ENCODE data around the gene GNL3. TPM values are rescaled to one million over a fixed set of nuclear protein-coding genes. Genes with fewer than 3 reads are reported as not detected.

GNL3 gene
- total and polyA plus RNA-seq, 2 donors (not counting 3 experiments of a cell fraction or from before 2014, with no cell fraction given): 27.8 to 109 TPM

DNA sequence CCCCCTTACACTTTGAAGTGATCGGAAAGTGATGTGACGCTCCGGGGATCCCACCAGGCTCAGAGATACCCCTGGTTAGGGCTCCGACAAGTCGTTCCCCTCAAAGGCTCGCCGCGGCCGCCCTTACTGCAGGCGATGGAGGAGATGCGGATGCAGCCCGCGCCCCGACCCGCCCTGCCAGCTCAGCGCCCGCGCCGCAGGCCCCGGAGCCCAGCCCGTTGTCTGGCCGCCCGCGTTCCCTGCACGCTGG is 19.5 kb downstream of the GNL3 start:
- no peak for DNase-seq (ENCODE audit: low read depth, low spot score)
- Histone ChIP-seq H4K20me1 (replicated peaks; ENCODE audit: control insufficient read depth, extremely low read depth, insufficient read depth, low read length) (no peaks in the 10 kb centered on the region), H3K27ac (ENCODE audit: insufficient read depth, low read depth, low read length) (peak overlapping the region; percentile 57), H3K9me1 (replicated peaks; ENCODE audit: control insufficient read depth, extremely low read depth, insufficient read depth, low read length) (no peaks in the 10 kb centered on the region), H3K4me1 (ENCODE audit: control insufficient read depth, extremely low read depth, insufficient read depth, low read length) (peaks cover 17% of the 10 kb centered on the region), H2AFZ (ENCODE audit: low read depth, low read length) (peak overlapping the region; percentile 100), H3K4me3 (replicated peaks in 1 of 3; ENCODE audit: insufficient read depth in 1 of 3, low read depth in 1 of 3, low read length in 3 of 3) (peak overlapping the region; percentile 62 to 94 (median 92)), H3K9ac (replicated peaks; ENCODE audit: extremely low read depth, insufficient read depth, low read length) (peak overlapping the region; percentile 90), H3K79me2 (ENCODE audit: control insufficient read depth, insufficient read depth, low read length) (peaks cover 44% of the 10 kb centered on the region), H3K27me3 (ENCODE audit: control insufficient read depth in 2 of 2, insufficient read depth in 2 of 2, low read length in 2 of 2) (no peaks in the 10 kb centered on the region), H3K4me2 (ENCODE audit: insufficient read depth, low read length) (peak overlapping the region; percentile 89), H3K36me3 (ENCODE audit: control insufficient read depth in 2 of 2, extremely low read depth in 1 of 2, insufficient read depth in 2 of 2, low read length in 2 of 2) (peaks cover 0 to 10% of the 10 kb centered on the region in 2 experiments), H3K9me3 (replicated peaks; ENCODE audit: control insufficient read depth, insufficient read depth, low read length) (no peaks in the 10 kb centered on the region)
- no TSS peak for BruUV-seq (replicated peaks)
- dilution Hi-C loops (cut with MboI; ENCODE audit: extremely low pct_ligation_motif_present, low sequenced_read_pairs): no loop called here
- ChIA-PET CTCF (interaction anchor here (1.2 kb wide), 1 partner anchor 13 kb away, joined by 3 read pairs; no protein-coding TSS in a partner anchor), POLR2A (interaction anchor here (0.6 to 1.2 kb wide), 2 partner anchors 10 to 35 kb away, joined by 3 to 4 read pairs; no protein-coding TSS in a partner anchor)
- TF ChIP-seq, protein P1, sequence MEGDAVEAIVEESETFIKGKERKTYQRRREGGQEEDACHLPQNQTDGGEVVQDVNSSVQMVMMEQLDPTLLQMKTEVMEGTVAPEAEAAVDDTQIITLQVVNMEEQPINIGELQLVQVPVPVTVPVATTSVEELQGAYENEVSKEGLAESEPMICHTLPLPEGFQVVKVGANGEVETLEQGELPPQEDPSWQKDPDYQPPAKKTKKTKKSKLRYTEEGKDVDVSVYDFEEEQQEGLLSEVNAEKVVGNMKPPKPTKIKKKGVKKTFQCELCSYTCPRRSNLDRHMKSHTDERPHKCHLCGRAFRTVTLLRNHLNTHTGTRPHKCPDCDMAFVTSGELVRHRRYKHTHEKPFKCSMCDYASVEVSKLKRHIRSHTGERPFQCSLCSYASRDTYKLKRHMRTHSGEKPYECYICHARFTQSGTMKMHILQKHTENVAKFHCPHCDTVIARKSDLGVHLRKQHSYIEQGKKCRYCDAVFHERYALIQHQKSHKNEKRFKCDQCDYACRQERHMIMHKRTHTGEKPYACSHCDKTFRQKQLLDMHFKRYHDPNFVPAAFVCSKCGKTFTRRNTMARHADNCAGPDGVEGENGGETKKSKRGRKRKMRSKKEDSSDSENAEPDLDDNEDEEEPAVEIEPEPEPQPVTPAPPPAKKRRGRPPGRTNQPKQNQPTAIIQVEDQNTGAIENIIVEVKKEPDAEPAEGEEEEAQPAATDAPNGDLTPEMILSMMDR (IDR thresholded peaks at IDR 0.05; ENCODE audit: extremely low read depth in 1 of 2, insufficient read depth in 1 of 2, low read depth in 1 of 2, low read length in 2 of 2): no peak
- TF ChIP-seq FOS (IDR thresholded peaks at IDR 0.05; ENCODE audit: borderline replicate concordance, insufficient read depth, low read length) (no peak), EZH2 (IDR thresholded peaks at IDR 0.05; ENCODE audit: borderline replicate concordance, low read depth, low read length, severe bottlenecking) (no peak), POLR2AphosphoS5 (IDR thresholded peaks at IDR 0.05; ENCODE audit: insufficient read depth, low read depth, low read length) (no peak), MYC (IDR thresholded peaks at IDR 0.05; ENCODE audit: low read depth, low read length) (no peak), JUN (IDR thresholded peaks at IDR 0.05; ENCODE audit: borderline replicate concordance, insufficient read depth, insufficient read length, low read depth) (no peak), GATA2 (IDR thresholded peaks at IDR 0.05; ENCODE audit: insufficient read depth, insufficient read length, low read depth, low read length) (no peak), POLR2A (IDR thresholded peaks at IDR 0.05; ENCODE audit: low read depth, low read length) (no peak)
- TF ChIP-seq, protein P2, sequence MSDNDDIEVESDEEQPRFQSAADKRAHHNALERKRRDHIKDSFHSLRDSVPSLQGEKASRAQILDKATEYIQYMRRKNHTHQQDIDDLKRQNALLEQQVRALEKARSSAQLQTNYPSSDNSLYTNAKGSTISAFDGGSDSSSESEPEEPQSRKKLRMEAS (IDR thresholded peaks at IDR 0.05; ENCODE audit: insufficient read depth, insufficient read length): no peak
- intact Hi-C loops (cut with micrococcal nuclease): loop anchor here (2.0 kb wide), 1 partner anchor 19 kb away; the partner anchor contains the start of gene GNL3
- FAIRE-seq: no peak

Measured in endothelial cell of umbilical vein (primary cell).